Left hindlimb (tissue), 1 donor: ENCODE measurements around the gene SPATA3.
"Not testable (repeated sequence)": the region's sequence is repeated elsewhere in the genome, so short reads cannot be mapped to it uniquely, and the experiment has no call there.

ENCODE experiments used
- DNase-seq: peaks from one replicate; pipeline ENCODE4 v3.0.0-alpha.2; 2018

Gene SPATA3

GRCh38 chr2:230999477-230999876, 3.6 kb downstream of the SPATA3 start:
- DNase-seq, result no peak

GRCh38 chr2:231000211-231000904, 4.4 kb downstream of the SPATA3 start:
- no peak for DNase-seq

GRCh38 chr2:231001036-231001435, 5.1 kb downstream of the SPATA3 start:
- no peak for DNase-seq

GRCh38 chr2:231001921-231002320, 6.0 kb downstream of the SPATA3 start:
- no peak for DNase-seq

GRCh38 chr2:231002641-231003040, 6.7 kb downstream of the SPATA3 start:
- no peak for DNase-seq

- no peak for DNase-seq
Observed at GRCh38 chr2:231003186-231003585, 7.3 kb downstream of the SPATA3 start.

- DNase-seq, result not testable (repeated sequence)
Observed at GRCh38 chr2:231004930-231005329, 9.0 kb downstream of the SPATA3 start.

- no peak for DNase-seq
Observed at GRCh38 chr2:231007286-231008098, 11.6 kb downstream of the SPATA3 start.

- DNase-seq, result no peak
Observed at GRCh38 chr2:231008131-231008530, 12.2 kb downstream of the SPATA3 start.

- DNase-seq, result no peak
Observed at GRCh38 chr2:231009236-231009919, 13.5 kb downstream of the SPATA3 start.

GRCh38 chr2:231010201-231010730, 14.3 kb downstream of the SPATA3 start:
- no peak for DNase-seq

GRCh38 chr2:231011526-231011925, 15.6 kb downstream of the SPATA3 start:
- DNase-seq, result no peak

- no peak for DNase-seq
Observed at GRCh38 chr2:231012463-231012862, 16.5 kb downstream of the SPATA3 start.

- no peak for DNase-seq
Observed at GRCh38 chr2:231013820-231014219, 17.9 kb downstream of the SPATA3 start.

- DNase-seq, result no peak
Observed at GRCh38 chr2:231015478-231015877, 19.6 kb downstream of the SPATA3 start.

GRCh38 chr2:231015926-231016325, 20.0 kb downstream of the SPATA3 start:
- no peak for DNase-seq

- no peak for DNase-seq
Observed at GRCh38 chr2:231016566-231017230, 20.8 kb downstream of the SPATA3 start.

- no peak for DNase-seq
Observed at GRCh38 chr2:231017231-231017598, 21.3 kb downstream of the SPATA3 start.

GRCh38 chr2:231018184-231018583, 22.3 kb downstream of the SPATA3 start:
- DNase-seq, result no peak

GRCh38 chr2:231025059-231025458, 29.1 kb downstream of the SPATA3 start:
- DNase-seq, result not testable (repeated sequence)

- no peak for DNase-seq
Observed at GRCh38 chr2:231028889-231029288, 33.0 kb downstream of the SPATA3 start.

- no peak for DNase-seq
Observed at GRCh38 chr2:231029563-231029962, 33.6 kb downstream of the SPATA3 start.

- DNase-seq, result no peak
Observed at GRCh38 chr2:231030725-231031124, 34.8 kb downstream of the SPATA3 start.
